ENCODE data around the gene CD300LF. TPM values are rescaled to one million over a fixed set of nuclear protein-coding genes. Genes with fewer than 3 reads are reported as not detected.
A peak's percentile ranks its signal among the peaks of the same experiment; 100 is the strongest.

CD300LF gene
- polyA plus RNA-seq, 3 donors: 112 to 184 (median 175) TPM

- Histone ChIP-seq H3K9me3 (replicated peaks in 1 of 2; ENCODE audit: control insufficient read depth in 1 of 2, insufficient read depth in 1 of 2, low read length in 2 of 2) (no peaks in the 10 kb centered on the region), H3K36me3 (replicated peaks in 1 of 2; ENCODE audit: control insufficient read depth in 1 of 2, insufficient read depth in 2 of 2, low read length in 2 of 2) (no peaks in the 10 kb centered on the region), H3K27me3 (ENCODE audit: control insufficient read depth in 2 of 2, insufficient read depth in 2 of 2, low read length in 2 of 2) (no peaks in the 10 kb centered on the region), H3K27ac (ENCODE audit: low read depth in 1 of 2, low read length in 2 of 2) (peak overlapping the region; percentile 21 to 33), H3K4me1 (ENCODE audit: control insufficient read depth in 1 of 2, insufficient read depth in 2 of 2, low read length in 2 of 2) (peaks cover 78 to 88% of the 10 kb centered on the region in 2 donors), H3K9ac (ENCODE audit: insufficient read depth, low read length, poor library complexity, severe bottlenecking) (no peak overlapping the region), H3K79me2 (ENCODE audit: insufficient read depth, low read length) (peaks cover 3% of the 10 kb centered on the region), H3K4me3 (replicated peaks in 1 of 3; ENCODE audit: low read depth in 2 of 3, low read length in 3 of 3) (peak overlapping the region in 1 of 3 experiments; percentile 38), H3K4me2 (replicated peaks; ENCODE audit: extremely low read depth, low read length, poor library complexity, severe bottlenecking) (peak overlapping the region; percentile 50), H2AFZ (ENCODE audit: insufficient read depth, low read depth, low read length, poor library complexity, severe bottlenecking) (no peak overlapping the region), H4K20me1 (ENCODE audit: insufficient read depth, low read length) (no peaks in the 10 kb centered on the region)
- H3K9me3 Mint-ChIP-seq: peaks cover 0 to 2% (median 0%) of the 10 kb centered on the region in 7 donors
- H3K27me3 Mint-ChIP-seq (ENCODE audit: low read depth in 3 of 3): peaks cover 0 to 7% (median 4%) of the 10 kb centered on the region in 3 donors
- H3K4me1 Mint-ChIP-seq: peaks cover 83% of the 10 kb centered on the region
- TF ChIP-seq, protein P1, sequence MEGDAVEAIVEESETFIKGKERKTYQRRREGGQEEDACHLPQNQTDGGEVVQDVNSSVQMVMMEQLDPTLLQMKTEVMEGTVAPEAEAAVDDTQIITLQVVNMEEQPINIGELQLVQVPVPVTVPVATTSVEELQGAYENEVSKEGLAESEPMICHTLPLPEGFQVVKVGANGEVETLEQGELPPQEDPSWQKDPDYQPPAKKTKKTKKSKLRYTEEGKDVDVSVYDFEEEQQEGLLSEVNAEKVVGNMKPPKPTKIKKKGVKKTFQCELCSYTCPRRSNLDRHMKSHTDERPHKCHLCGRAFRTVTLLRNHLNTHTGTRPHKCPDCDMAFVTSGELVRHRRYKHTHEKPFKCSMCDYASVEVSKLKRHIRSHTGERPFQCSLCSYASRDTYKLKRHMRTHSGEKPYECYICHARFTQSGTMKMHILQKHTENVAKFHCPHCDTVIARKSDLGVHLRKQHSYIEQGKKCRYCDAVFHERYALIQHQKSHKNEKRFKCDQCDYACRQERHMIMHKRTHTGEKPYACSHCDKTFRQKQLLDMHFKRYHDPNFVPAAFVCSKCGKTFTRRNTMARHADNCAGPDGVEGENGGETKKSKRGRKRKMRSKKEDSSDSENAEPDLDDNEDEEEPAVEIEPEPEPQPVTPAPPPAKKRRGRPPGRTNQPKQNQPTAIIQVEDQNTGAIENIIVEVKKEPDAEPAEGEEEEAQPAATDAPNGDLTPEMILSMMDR (IDR thresholded peaks at IDR 0.05): no peak
- H3K27ac Mint-ChIP-seq: peak overlapping the region; percentile 78 to 94 (median 88)
- DNase-seq: peak in 1 of 3 donors; percentile 33
- intact Hi-C loops (cut with micrococcal nuclease): no loop called here
- H3K36me3 Mint-ChIP-seq: peaks cover 4 to 8% of the 10 kb centered on the region in 2 donors
- H3K4me3 Mint-ChIP-seq: peak overlapping the region; percentile 38 to 66
- 6% methylated on average over 6 of the region's 15 CpGs for WGBS (ENCODE audit: insufficient coverage)
These were observed 30.1 kb downstream of the CD300LF start for GRCh38 chr17:74682471-74683190.

DNA sequence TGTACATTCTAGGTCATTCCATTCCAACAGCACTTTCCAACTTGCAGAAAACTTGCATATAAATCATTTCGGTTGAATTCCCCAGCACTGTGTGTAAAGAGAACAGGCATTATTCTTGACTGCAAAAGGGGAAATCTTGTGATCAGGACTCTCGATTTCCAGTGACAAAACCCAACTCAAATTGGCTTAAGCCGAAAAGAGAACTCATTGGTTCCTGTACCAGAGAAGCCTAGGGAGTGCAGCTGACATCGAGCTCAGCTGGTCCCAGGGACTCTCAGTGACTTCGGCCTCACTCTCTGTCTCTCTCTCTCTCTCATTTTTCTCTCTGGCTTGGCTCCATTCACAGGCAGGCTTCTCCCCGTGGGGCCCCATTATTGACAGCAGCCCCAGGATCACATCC lies 30.7 kb downstream of the CD300LF start:
- H3K9me3 ChIP-seq (replicated peaks in 1 of 2; ENCODE audit: control insufficient read depth in 1 of 2, insufficient read depth in 1 of 2, low read length in 2 of 2): no peaks in the 10 kb centered on the region
- 26% methylated on average over 5 of the region's 6 CpGs for WGBS (ENCODE audit: insufficient coverage)
- no peaks in the 10 kb centered on the region for H3K36me3 ChIP-seq (replicated peaks in 1 of 2; ENCODE audit: control insufficient read depth in 1 of 2, insufficient read depth in 2 of 2, low read length in 2 of 2)
- H3K27me3 ChIP-seq (ENCODE audit: control insufficient read depth in 2 of 2, insufficient read depth in 2 of 2, low read length in 2 of 2): no peaks in the 10 kb centered on the region
- no peak overlapping the region for H3K9ac ChIP-seq (ENCODE audit: insufficient read depth, low read length, poor library complexity, severe bottlenecking)
- peak overlapping the region; percentile 78 to 94 (median 88) for H3K27ac Mint-ChIP-seq
- TF ChIP-seq, protein P1 (IDR thresholded peaks at IDR 0.05): no peak
- H3K4me3 ChIP-seq (replicated peaks in 1 of 3; ENCODE audit: low read depth in 2 of 3, low read length in 3 of 3): peak overlapping the region in 1 of 3 experiments; percentile 38
- peak overlapping the region; percentile 50 for H3K4me2 ChIP-seq (replicated peaks; ENCODE audit: extremely low read depth, low read length, poor library complexity, severe bottlenecking)
- intact Hi-C loops (cut with micrococcal nuclease): no loop called here
- peak; percentile 52 to 61 (median 57) for DNase-seq
- H3K4me1 Mint-ChIP-seq: peaks cover 85% of the 10 kb centered on the region
- no peaks in the 10 kb centered on the region for H3K79me2 ChIP-seq (ENCODE audit: insufficient read depth, low read length)
- no peak overlapping the region for H2AFZ ChIP-seq (ENCODE audit: insufficient read depth, low read depth, low read length, poor library complexity, severe bottlenecking)
- H3K9me3 Mint-ChIP-seq: peaks cover 0 to 2% (median 0%) of the 10 kb centered on the region in 7 donors
- peaks cover 0 to 7% (median 4%) of the 10 kb centered on the region in 3 donors for H3K27me3 Mint-ChIP-seq (ENCODE audit: low read depth in 3 of 3)
- H4K20me1 ChIP-seq (ENCODE audit: insufficient read depth, low read length): no peaks in the 10 kb centered on the region
- H3K36me3 Mint-ChIP-seq: peaks cover 4 to 8% of the 10 kb centered on the region in 2 donors
- H3K4me1 ChIP-seq (ENCODE audit: control insufficient read depth in 1 of 2, insufficient read depth in 2 of 2, low read length in 2 of 2): peaks cover 78 to 88% of the 10 kb centered on the region in 2 donors
- H3K4me3 Mint-ChIP-seq: peak overlapping the region; percentile 38 to 66
- H3K27ac ChIP-seq (ENCODE audit: low read depth in 1 of 2, low read length in 2 of 2): peak overlapping the region; percentile 21 to 33

All from CD14-positive monocyte (primary cell).